Right lung (tissue), 5 donors: ENCODE measurements around the gene NXN. TPM values are rescaled to one million over a fixed set of nuclear protein-coding genes. Genes with fewer than 3 reads are reported as not detected.
A peak's percentile ranks its signal among the peaks of the same experiment; 100 is the strongest.
"Not testable (repeated sequence)": the region's sequence is repeated elsewhere in the genome, so short reads cannot be mapped to it uniquely, and the experiment has no call there.

Source experiments
- DNase-seq, 2 donors: peaks; one replicate each; pipeline ENCODE4 v3.0.0-alpha.2; 2013
- polyA plus RNA-seq, 5 donors: library from polyadenylated mRNA; unstranded; fragments of 120-200 nt; gene quantifications; one replicate each; pipeline versions ENCODE4 v1.2.1 to v1.2.3, GENCODE V29; 2013; ENCODE audit warnings: inconsistent platforms in 1 of 5, low replicate concordance in 1 of 5; ENCODE audit not compliant: insufficient read length in 5 of 5, insufficient read depth in 1 of 5

NXN gene
- polyA plus RNA-seq, 5 donors = 42.3 to 63.5 (median 59.9) TPM

DNA sequence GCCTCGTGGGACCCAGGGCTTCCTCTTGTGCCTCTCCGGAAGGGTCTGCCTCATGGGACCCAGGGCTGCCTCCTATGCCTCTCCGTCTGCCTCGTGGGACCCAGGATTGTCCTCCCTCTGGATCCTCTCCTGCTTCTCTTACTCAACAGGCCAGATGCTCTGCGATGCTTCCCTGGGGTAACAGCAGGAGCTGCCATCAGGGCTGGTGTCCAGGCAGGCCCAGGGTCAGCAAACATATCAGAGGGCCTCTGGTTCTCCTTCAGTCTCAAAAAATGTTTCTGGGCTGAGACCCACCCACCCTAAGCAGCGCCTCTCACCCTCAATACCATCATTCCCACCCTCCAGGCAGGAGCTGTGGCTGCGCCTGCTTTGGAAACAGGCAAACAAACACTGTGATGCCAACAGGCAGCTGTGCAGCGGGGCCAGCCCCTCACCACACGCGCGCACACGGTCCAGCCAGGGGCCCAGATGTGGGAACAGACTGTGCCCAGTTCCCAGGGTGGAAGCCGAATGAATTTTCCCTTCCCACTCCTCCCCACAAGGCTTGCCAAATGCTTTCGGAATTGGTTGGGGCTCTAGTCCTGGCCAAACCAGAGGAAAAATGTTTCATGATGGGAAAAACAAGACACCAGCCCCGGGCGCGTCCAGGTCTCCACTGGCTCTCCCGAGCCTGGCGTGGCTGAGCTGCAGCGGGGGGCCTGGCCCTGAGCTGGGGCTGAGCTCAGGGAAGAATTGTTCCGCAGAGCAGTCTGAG lies 28.6 kb upstream of the NXN start:
- no peak for DNase-seq

DNA sequence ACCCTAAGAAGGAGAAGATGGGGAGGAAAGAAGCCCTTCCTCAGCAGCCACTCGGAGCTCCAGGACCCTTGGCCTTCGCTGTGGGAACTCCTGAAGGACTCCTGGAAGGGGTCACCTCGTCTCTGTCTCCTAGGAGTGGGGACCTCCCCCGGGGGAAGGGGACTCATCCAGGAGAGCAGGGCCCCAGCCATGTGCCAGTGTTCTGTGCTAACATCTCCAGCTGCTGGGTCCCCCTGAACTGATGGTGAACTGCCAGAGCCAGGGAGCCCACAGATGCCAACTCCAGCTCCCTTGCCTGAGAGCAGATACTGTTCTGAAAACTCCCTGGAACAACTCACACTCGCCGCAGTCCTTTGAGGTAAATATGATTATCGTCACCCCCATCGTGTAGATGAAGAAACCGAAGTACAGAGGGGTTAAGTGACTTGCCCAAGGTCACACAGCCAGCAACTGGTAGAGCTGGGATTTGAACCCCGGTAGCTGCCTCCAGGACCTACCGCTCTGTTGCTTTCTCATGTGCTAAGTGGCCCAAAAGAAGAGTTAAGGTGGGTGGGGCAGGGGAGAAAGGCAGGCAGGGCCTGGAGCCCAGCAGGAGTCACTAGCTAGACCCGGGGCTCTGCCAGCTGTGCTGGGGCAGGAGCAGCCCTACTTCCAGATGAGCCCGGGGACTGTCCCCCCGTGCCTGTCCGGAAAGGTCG lies 27.9 kb upstream of the NXN start:
- DNase-seq = no peak

DNA sequence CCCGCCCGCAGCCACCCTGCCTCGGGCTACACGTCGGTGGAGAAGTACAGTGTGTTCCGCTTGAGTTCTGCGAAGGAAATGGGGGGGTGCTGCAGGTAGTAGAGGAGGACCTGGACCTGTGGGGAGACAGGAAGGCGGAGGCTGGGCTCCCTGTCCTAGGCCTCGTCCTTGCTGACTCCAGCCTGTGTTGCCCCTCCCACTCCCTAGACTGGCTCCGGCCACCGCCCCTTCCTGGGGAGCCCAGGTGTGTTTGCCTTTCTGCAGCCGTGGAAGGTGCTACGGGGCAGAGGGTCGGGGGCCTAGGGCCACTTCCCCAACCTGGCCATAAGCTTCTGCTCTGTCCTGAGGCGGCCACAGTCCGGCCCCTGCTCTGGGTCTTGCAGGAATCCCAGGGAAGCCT lies 26.5 kb upstream of the NXN start:
- DNase-seq = no peak

DNA sequence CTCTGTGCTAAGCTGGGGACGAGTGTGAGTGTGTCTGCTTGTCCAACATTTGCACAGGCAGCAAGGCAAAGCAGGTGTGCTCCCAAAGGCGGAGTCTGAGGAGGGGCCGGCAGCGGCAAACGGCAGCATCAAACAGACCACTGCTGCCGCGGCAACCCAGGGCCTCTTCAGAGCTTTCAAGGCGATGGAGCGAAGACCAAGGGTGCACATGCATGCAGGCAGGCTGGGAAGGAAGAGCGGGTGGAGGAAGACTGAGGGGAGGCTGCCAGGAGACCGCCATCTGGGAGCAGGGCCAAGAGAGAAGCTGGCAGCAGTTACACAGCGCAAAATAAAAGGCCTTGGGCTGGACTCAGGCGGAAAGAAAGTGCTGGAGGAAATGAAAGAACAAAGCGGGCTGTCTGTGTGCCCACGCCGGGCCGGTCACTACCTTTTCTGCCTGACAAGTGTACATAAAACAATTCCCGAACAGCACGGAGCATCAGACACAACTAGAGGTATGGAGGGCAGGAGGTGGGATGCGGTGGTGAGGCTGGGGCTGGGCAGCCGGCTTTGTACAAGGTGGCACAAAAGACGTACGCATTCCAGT lies 25.9 kb upstream of the NXN start:
- DNase-seq = peak; percentile 81 to 82

DNA sequence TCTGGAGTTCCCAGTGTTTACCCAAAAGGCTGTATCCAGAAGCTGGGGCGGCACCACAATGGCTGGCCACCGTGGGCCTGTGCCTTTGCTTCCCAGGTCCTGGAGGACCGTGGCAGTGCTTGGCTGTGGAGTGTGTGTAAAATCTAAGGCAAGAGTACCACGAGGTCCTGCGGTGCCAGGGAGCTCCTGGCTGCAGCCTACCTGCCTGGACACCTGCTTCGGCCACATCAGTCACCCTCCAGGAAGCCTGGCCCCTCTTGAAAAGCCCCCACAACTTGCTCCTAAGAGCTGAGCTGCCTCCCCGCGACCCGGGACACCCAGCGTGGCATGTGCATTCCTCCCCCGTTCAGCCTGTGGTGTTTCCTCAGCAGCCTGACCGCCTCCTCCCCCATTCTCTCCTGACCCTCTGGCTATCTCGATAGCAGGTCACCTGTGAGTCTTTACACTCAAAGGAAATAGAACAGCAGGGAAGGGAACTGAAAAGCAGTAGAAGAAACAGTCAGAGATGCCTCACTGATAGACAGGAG lies 25.3 kb upstream of the NXN start:
- DNase-seq = no peak

DNA sequence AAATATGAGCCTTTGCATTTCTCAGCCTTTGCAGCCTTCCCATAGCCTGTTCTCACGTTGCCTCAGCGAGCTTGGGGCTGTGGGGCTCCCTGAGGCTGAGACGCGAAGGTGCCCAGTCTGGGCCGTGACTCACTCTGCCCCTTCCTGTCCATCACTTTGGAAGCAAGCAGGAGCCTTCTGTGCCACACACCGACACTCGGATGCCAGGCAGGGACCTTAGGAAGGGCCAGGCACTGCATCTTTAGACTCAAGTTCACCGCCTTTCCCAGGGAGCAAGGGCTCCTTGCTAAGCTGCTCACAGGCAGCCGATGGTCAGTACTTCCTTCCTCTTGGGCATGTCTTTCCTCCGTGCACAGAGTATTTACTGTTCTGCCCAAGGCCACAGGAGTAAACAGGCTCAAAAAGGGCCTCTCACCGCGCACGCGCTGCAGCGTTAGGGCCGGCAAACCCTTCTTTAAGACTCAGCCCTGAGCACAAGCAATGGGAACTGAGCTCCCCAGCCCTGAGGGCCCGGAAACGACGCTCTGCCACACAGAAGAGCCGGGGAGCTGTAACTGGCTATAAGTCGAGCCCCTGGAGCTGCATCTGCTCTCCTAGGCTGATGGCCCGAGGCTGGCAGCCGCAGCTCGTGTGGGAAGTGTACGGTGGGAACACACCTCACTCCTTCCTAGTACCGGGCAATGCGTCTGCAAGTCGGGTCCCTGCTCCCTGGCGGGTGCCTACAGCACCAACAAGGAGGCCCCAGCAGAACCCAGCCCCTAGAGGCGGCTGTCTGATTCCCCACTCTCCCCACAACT lies 24.6 kb upstream of the NXN start:
- DNase-seq = no peak

DNA sequence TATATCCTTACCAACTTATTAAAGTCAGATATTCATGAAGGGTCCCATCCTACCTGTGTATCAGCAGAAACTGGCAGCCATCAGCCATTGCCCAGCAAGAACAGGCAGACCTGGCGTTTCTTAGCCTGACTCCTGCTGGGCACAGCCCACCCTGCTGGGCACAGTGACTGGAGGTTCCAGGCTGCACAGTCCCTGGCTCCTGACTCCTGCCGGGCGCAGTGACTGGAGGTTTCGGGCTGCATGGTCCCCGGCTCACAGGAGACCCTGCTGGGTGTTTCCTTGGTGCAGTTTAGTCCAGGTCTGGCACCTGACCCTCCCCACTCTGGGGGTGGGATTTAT lies 24.0 kb upstream of the NXN start:
- DNase-seq = no peak

DNA sequence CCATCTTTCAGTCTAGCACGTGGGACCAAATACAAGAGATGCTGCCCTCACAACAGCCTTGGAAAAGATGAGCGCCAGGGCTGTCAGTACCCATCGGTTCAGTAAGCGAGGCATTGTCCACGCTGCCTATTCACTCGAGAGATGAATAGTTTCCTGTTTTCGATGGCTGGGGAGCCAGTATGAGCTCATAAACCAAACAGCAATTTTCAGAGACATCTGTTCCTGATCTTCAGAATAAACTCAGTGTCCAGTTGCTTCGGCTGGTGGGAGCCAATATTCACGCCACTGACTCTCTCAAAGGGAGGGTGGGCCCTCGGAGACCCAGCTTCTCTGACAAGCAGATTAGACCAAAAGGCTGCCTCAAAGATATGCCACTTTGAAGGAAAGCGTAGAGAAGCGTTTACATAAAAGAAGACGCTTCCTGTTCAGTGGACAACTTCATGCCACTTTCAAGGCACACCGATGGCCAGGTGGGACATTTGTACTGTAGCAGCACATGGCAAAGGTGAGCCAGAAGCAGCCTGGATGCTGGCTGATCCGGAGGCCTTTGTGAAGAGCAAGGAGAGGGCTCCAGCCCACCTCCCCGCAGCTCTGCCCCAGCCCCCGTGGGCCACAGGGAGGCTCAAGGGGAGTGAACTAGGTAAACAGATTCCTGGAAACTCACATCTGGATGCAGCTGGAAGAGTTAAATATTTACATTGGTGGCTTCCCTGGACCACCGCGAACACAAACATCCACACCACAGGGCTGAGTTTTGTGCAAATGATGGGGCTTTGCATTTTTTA lies 23.4 kb upstream of the NXN start:
- peak in 1 of 2 donors; percentile 49 for DNase-seq

DNA sequence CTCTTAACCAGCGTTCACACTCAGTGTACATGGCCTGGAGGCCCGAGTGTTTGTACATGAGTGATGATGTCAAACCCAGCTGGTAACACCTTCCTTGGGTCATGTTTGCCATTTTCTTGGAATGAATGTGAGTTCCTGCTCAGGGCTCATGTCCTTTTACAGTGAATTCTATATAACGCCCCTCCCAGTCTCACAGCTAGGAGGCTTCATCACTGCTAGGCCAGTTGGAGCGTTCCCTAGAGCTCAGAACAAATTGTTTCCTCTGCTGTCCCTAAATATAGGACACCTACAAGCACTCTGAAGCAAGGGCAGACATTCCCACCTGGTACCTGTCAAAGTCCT lies 22.8 kb upstream of the NXN start:
- no peak for DNase-seq

DNA sequence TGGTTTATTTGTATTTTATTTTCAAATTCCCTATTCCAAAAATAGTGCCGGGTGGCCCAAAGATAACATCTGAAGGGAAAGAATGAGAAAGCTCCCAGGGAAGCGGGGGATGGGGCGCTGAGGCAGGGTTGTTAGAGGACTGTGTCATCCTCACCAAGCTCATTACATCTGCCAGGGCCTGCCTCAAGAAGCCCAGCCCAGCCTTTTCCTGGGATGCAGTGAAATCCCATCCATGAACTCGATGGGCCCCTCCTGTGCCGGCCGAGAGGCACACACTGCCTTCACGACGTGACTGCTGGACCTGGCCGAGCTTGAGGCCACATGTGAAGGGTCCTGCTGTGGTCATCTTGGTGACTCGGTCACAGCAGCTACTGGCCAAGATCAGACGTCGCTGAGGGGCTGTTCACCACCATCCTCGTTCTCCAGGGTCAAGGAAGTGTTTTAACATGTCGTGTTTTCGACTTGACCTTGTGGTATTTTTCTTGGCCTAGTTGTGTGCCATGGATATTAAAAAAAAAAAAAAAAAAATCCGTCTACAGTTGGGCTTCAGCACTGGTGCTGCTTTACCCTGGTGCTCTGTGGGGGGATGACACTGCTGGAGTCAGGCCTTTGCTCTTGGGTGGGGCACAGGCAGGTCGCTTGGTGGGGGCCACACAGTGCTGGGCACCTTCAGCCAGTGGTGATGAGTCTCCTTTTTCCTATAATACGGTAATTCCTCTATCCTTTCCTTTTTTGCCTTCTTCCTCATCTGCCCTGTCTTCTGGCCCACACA lies 22.2 kb upstream of the NXN start:
- DNase-seq = no peak

DNA sequence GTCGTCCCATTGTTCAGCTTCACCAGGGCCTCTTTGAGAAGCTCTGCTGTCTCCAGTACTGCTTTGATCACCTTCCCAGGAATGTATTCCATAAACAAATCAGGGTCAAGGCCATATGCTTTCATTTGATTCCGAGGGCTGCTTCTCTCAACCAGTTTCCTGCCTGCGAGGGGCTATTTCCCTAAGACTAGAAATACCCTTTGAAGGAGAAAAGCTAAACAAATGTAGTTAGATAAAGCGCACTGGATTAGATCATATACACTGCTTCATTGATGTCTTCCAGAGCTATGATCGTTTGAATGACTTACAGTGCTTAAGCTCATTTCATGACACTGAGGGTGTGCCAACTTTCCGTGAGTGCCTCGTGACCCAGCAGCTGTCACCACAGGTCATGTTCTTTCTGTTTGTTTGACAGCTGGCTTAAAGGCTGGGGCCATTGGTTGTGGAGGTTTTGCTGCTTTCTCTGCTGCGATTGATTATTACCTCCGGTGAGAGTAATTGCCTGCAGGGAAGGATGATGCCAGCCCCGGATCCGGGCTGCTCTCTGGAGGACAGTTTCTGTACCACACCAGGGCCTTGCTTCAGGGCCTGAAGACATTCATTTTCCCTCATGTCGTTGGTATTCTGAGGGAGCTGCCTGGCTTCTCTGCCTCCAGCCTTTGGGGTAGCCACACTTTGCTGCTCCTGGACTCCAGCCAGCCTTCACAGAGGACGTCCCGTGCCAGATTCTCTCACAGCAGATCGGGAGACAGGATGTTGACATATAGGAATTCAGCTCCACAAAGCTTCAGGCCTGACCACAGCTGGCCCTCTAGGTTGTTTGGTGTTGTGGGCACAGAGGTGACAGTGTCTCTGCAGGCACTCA lies 21.3 kb upstream of the NXN start:
- DNase-seq = peak in 1 of 2 donors; percentile 73

DNA sequence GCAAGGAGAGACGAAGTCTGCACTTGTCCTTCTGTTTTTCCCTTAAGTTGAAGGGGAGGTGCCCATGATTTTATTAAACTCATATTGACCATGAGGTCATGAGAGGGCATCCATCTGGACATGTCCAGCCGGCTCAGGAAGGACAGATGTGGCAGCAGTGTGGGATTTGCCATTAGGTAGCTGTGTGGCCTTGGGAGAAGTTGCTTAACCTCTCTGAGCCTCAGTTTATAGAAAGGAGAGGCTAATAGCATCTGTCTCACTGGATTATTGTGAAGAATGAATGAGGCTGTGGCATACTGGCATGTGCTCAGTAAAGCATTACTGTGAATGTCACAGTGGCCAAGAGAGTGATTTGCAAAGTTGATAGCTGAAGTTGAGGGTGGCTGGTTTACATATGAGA lies 18.5 kb upstream of the NXN start:
- DNase-seq = no peak

DNA sequence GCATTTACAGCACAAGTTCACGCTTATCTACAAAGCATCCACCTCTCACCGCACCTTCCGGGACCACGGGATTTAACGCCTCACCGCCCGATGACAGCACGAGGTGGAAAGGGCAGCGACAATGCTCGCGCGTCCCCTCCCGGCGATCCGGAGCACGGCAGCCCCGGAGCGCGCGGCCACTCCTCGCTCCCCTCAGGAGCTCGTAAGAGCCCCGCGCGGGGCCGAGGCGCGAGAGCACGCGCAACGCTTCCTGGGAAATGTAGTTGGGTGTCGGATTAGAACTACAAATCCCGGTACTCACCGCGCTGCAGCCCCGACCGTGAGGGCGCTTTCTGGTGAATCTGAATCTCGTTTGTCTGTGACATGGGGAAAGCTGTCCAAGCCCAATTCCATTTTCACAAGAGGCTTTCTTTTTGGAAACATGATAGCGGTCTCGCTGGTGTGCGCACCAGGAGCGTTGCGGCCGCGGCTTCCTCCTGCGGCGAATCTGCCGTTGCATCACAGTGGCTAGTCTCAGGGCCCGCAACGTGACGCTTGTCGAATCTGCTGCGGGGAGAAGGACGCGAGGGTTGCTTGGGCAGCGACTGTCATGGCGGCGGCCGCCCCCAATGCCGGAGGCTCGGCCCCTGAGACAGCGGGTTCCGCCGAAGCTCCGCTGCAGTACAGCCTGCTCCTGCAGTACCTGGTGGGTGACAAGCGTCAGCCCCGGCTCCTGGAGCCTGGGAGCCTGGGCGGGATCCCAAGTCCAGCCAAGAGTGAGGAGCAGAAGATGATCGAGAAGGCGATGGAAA lies 17.2 kb upstream of the NXN start, which contains the start of gene TIMM22:
TSS of gene TIMM22 (plus strand) at position 576 of the 791 bp plus-strand sequence. CDS start at position 590, 14 bp downstream.
- peak; percentile 97 to 98 for DNase-seq

DNA sequence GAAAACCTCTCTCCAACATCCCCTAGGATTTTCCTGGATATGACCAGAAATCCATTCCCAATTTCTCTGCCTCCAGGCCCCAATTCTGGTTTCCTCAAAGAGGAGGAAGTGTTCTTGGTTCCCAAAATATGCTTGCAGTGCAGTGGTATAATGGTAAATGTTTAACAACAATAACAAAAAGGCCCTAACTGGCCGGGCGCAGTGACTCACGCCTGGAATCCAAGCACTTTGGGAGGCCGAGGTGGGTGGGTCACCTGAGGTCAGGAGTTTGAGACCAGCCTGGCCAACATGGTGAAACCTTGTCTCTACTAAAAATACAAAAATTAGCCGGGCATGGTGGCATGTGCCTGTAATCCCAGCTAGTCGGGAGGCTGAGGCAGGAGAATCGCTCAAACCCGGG lies 15.7 kb upstream of the NXN start:
- not testable (repeated sequence) for DNase-seq

DNA sequence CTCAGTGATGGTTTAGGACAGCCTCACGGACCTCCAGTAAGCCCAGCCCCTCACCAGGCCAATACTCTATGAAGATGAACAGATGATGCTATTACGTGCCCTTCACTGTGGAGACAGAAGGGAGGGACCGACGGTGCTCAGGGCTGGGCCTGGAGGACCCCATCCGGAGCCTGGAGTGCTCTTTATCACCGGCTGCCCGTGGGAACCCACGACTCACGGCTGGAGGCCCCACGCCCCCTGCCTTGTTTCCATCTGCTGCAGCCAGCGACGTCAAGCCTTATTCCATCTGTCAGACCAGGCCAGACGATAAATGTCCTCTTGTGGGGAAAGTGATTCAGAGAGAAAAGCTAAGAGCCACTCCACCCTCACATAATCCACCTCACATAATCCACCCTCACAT lies 13.4 kb upstream of the NXN start:
- no peak for DNase-seq

DNA sequence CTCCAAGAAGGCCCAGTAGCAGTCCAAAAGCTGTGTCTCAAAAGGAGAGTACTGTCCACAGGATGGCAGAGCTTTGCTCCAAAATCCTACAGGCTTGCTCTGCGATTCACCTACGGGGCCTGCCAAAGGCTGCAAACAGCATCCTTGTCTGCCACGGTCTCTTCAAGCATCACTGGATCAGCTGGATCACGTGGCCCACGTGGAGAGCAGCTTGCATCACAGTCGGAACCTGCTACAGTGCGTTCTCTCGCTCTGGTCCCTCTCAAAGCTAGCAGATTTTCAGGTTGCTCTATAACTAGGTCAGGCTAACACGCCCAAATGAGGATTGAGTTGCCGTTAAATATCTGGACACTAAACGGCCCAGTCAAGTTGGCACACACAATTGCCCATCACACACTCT lies 9.0 kb upstream of the NXN start:
- DNase-seq = no peak

DNA sequence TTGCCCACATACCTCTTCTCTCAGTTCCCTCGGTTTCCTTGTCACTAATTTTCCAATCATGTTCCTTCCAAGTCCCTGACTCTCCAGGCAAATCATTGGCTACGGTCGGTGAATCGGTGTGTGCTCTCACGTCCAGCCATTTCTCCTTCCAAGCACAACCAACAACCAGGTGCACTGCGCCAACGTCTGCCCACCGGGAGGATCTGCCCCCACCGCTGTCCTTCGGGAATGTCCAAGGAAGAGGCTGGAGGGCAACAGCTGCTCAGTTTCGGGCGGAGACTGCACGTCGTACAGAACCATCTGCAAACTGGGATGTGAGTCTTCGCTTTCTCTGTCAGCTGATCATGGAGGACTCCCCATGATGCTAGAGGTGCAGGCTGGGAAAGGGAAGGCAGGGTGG lies 8.4 kb upstream of the NXN start:
- no peak for DNase-seq

DNA sequence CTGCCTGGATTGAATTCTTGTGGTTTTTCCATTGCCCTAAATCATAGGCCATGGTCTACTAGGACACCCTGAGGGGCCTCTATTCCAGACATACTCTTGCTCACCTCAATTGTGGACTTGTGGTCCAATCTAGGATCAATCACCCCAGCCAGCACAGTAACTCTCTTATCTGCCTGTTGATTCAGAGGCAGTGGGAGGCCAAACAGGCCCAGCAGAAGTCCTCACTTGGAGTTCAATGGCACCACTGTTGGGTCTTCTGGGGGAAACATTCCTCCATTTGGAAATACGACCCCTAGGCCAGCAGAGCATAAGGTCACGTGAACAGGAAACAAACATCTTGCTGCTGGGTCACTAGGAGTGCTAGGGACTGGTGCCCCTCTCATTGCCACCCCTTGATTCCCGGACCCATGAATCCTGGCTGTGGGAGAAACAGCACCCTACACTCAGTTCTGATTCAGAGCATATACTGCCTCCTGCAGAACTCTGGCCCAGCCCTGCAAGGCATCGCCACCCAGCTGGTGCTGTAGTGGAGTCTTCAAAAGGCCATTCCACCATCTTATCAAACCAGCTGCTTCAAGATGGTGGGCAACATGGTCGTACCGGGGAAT lies 6.8 kb upstream of the NXN start:
- DNase-seq = no peak
